BLaER1 (cell line): Measurements from ENCODE around the gene H6PD.

Experiments
- H3K27ac ChIP-seq: shearing (Covaris generic); formaldehyde crosslinking; 2 replicates; pipeline ENCODE4 v1.8.1; 2022
- H3K27me3 ChIP-seq: shearing (Covaris generic); formaldehyde crosslinking; 2 replicates; pipeline ENCODE4 v1.8.1; 2022
- H3K36me3 ChIP-seq: shearing (Covaris generic); formaldehyde crosslinking; 2 replicates; pipeline ENCODE4 v1.8.1; 2022
- H3K4me1 ChIP-seq: shearing (Covaris generic); formaldehyde crosslinking; 2 replicates; pipeline ENCODE4 v1.8.1; 2022
- H3K4me2 ChIP-seq: shearing (Covaris generic); formaldehyde crosslinking; 2 replicates; pipeline ENCODE4 v1.8.1; 2022
- H3K4me3 ChIP-seq: shearing (Covaris generic); formaldehyde crosslinking; 2 replicates; pipeline ENCODE4 v1.8.1; 2022
- H3K9ac ChIP-seq: shearing (Covaris generic); formaldehyde crosslinking; 2 replicates; pipeline ENCODE4 v1.8.1; 2022
- H3K9me3 ChIP-seq: shearing (Covaris generic); formaldehyde crosslinking; 2 replicates; pipeline ENCODE4 v1.8.1; 2022
- H4K20me1 ChIP-seq: shearing (Covaris generic); formaldehyde crosslinking; 2 replicates; pipeline ENCODE4 v1.8.1; 2022
- Cebpa-rat ChIP-seq: shearing (Covaris generic); IDR thresholded peaks from 2 replicates; pipeline ENCODE4 v1.8.1; 2022

H6PD gene

DNA sequence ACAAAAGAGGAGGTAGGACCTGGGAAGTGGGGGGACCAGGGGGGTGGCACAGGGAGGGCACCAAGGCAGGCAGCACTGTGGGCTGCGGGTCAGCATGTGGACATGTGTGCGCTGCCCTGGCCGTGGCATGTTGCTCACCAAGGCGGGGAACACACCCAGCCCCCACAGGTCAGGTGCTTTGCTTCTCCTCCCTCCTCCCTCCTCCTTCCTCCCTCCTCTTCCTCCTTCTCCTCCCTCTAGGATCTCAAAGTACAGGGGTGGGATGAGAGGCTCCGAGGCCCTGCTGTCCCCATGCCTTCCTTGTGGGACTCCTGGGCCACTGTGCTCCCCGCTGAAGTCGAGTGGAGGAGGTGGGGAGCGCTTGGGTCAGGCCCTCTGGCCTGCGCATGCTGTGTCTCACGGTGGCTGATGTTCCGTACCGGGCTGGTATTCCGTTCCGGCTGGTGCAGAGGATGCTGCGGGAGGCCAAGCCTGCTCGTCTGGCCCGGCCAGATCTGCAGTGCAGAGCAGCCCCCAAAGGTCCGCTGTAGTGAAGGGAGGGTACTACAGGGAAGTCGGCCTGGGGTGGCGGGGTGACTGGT is 84.7 kb downstream of the H6PD start:
- Histone ChIP-seq H3K4me2 (peak overlapping the region; percentile 59), H3K9me3 (no peaks in the 10 kb centered on the region), H3K36me3 (peaks cover 3% of the 10 kb centered on the region; the same call in 1 of the 2 replicates), H3K4me1 (peaks cover 70% of the 10 kb centered on the region), H3K4me3 (no peak overlapping the region), H3K27ac (peak overlapping the region; percentile 26; the same call in 1 of the 2 replicates), H4K20me1 (peaks cover 97% of the 10 kb centered on the region), H3K27me3 (no peaks in the 10 kb centered on the region), H3K9ac (no peak overlapping the region)
- no peak for TF ChIP-seq Cebpa-rat

DNA sequence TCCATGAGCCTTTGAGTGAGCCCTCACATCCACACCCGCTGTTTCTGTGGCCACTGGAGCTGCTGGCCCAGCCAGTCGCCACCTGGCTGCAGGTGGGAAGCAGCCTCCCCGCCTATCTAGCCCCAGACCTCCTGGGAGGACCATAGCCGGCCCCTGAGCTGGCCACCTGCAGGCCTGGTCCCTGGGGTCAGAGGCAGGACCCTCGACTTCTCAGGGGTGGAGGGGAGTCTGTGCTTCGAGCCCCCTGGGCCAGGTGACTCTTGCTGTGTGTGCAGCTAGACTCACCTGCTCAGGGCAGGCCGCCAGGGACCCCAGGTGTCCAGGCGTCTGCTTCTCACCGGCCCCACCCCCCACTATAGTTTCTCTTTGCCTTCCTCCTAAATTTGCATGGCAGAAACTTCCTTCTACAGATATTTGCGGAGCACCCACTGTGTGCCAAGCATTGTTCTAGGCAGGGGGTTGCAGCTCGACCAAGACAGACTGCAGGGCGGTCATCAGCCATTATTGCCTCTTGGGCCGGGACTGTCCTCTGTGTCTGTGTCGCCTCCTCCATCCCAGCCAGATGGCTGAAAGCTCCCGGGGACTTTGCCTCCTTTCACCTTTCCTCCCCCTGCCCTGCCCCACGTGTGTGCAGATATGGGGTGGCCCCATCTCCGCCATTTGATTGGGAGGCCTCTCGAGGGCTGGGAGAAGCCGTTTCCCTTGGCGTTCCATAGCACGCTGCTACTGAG is 85.4 kb downstream of the H6PD start:
- H3K4me2 ChIP-seq: peak overlapping the region; percentile 59
- H3K9me3 ChIP-seq: no peaks in the 10 kb centered on the region
- H3K36me3 ChIP-seq: peaks cover 7% of the 10 kb centered on the region; the same call in 1 of the 2 replicates
- no peak overlapping the region for H3K9ac ChIP-seq
- peaks cover 64% of the 10 kb centered on the region for H3K4me1 ChIP-seq
- no peak overlapping the region for H3K4me3 ChIP-seq
- peaks cover 97% of the 10 kb centered on the region for H4K20me1 ChIP-seq
- TF ChIP-seq Cebpa-rat: no peak
- H3K27ac ChIP-seq: 0 out of 2 replicates have a peak overlapping the region, but pooled peaks have one; percentile 26
- H3K27me3 ChIP-seq: no peaks in the 10 kb centered on the region
